Ovary (tissue), 3 donors: ENCODE data around the gene CWC25.

Experiments used
- POLR2A ChIP-seq: fragments of 450-650 bp; IDR thresholded peaks from one replicate; pipeline ENCODE4 v1.6.1; 2017; ENCODE audit warnings: antibody characterized with exemption, mild to moderate bottlenecking, moderate library complexity
- TF ChIP-seq, protein P1 (sequence below), 3 donors: fragments of 450-650 bp in 2 of 3; fragments of 200-600 bp in 1 of 3; IDR thresholded peaks; one replicate each; pipeline versions ENCODE4 v1.5.1 to v1.8.0; 2016 to 2022; ENCODE audit warnings: antibody characterized with exemption in 3 of 3, mild to moderate bottlenecking in 1 of 3
- donor health status: DM: no; HTN: no; CAD: no.

DNA sequence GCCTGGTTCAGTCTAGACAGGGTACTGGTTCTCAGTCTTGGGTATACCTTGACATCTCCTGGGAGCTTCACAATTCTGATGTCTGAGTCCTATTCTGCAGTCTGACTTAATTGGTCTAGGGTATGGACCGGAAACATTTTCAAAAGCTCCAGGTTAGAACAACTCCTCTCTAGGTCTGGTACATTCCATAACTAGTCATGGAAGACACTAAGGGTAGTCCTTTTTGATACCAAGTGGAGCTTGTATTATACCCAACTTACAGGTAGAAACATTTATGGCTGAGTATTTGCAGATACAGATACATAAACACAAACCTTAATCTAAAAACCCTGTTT lies 23.4 kb upstream of the CWC25 start:
- TF ChIP-seq, protein P1, sequence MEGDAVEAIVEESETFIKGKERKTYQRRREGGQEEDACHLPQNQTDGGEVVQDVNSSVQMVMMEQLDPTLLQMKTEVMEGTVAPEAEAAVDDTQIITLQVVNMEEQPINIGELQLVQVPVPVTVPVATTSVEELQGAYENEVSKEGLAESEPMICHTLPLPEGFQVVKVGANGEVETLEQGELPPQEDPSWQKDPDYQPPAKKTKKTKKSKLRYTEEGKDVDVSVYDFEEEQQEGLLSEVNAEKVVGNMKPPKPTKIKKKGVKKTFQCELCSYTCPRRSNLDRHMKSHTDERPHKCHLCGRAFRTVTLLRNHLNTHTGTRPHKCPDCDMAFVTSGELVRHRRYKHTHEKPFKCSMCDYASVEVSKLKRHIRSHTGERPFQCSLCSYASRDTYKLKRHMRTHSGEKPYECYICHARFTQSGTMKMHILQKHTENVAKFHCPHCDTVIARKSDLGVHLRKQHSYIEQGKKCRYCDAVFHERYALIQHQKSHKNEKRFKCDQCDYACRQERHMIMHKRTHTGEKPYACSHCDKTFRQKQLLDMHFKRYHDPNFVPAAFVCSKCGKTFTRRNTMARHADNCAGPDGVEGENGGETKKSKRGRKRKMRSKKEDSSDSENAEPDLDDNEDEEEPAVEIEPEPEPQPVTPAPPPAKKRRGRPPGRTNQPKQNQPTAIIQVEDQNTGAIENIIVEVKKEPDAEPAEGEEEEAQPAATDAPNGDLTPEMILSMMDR (IDR thresholded peaks at IDR 0.05) = no peak
- no peak for TF ChIP-seq POLR2A
